Activated CD4-positive, CD25-positive, alpha-beta regulatory T cell treated with anti-CD3 and anti-CD28 coated beads, Interleukin-2, amount 50 U/mL, for 72 hours (primary cell): ENCODE measurements around the gene FRRS1L.

ENCODE experiments used
- DNase-seq: peaks from one replicate; pipeline ENCODE4 v3.0.0; 2021

FRRS1L gene

DNA sequence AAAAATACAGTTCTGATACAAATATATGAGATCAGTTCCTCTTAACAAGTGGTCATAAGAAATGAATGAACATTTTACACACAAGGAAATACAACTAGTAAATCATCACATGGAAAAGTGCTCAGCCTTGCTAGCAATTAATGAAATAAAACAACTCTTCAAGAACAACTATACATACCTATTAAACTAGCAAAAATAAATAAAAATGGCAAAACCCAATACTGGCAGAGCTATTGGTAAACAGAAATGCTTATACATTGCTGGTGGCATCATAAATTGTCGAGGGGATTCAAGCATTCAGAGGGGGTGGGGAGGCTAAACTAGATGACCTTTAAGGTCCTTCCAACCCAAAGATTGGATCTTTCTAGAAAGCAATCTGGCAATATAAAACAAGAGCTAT, 5.9 kb upstream of the FRRS1L start:
- no peak for DNase-seq

- no peak for DNase-seq
Measured at GRCh38 chr9:109171926-109172325, 4.9 kb upstream of the FRRS1L start.

DNA sequence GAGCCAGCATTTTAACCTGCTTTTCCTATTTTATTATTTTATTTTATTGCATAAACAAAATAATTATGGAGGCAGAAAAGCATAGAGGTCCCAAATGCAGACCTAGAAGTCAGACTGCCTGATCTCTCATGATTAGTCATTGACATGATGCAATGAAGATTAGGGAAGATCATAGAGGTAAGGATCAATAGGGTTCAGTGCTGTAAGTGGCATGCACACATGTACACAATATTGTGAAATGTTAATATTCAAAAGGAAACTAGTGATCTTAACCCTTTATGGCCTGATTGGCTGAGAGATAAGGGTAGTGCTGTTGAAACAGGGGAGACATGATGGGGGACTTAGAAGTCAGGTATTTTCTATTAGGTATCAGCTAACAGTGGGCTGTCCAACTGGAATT, 1.1 kb upstream of the FRRS1L start:
- DNase-seq, result no peak

GRCh38 chr9:109167716-109168115, 667 bp upstream of the FRRS1L start:
- DNase-seq, result no peak

DNA sequence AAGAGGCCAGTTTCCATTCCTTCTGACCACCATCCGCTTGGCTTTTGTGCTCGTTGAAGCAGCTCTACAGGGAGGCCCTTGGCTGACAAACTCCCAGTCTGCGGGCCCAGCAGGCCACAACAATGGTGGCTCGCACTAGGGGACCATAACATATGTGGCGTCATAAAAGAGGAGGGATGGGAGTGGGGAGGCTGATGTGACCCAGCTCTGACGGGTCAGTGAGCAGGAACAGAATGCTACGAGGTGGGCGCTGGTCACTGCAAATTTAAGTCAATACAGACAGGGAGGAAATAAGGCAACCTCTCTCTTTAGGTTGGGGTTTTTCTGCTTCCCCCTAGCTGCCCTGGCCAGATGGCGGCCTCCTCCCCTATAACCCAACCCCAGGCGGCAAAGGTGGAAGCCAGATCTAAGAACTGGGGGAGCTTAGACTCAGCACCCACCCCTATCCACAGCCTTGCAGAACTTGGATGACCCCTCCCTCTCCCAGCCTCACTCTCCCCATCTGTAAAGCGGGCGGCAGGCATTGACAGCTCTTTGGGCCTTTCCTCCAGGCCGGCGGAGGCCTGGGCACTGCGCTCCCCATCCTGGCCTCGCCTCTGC, 778 bp downstream of the FRRS1L start:
- no peak for DNase-seq

DNA sequence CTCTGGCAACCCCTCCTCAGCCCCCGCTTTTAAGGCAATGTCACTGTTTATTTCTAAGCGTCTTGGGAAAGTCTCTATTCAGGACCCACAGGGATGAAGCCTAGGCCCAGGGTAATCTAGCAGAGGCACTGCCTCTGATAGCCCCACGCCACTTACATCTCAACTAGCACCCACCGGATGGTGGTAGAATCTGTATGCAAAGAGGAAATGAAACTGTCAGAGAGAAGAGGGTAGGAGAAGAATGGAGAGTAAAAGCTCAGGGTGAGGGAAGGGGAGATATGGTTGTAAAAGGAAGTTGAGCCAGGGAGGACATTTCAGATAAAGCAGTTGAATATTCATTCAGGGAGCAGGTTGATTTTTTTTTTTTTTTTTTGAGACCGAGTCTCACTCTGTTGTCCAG, 3.0 kb downstream of the FRRS1L start:
- no peak for DNase-seq

DNA sequence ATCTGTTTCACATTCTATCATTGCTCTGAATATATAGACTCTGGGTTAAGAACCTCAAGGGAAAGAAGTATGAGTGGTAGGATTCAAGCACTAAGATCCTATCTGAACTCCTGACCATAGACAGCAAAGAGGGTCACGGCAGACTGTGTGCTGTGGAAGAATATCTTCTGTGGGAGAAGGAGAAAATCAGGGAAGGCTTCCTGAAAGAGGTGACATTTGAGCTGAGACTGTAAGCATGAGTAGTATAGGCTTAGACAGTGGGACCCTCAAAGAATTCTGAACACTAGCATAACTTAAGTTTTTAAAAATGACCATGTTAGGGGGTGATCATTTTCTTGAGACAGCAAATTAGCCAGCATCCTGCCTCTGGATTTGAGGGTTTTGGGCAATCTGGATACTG, 3.9 kb downstream of the FRRS1L start:
- DNase-seq, result no peak

- no peak for DNase-seq
Measured at GRCh38 chr9:109162677-109163076, 4.4 kb downstream of the FRRS1L start.

GRCh38 chr9:109161471-109161870, 5.6 kb downstream of the FRRS1L start:
- DNase-seq, result no peak

- DNase-seq, result no peak
Measured at GRCh38 chr9:109159583-109159982, 7.5 kb downstream of the FRRS1L start.

DNA sequence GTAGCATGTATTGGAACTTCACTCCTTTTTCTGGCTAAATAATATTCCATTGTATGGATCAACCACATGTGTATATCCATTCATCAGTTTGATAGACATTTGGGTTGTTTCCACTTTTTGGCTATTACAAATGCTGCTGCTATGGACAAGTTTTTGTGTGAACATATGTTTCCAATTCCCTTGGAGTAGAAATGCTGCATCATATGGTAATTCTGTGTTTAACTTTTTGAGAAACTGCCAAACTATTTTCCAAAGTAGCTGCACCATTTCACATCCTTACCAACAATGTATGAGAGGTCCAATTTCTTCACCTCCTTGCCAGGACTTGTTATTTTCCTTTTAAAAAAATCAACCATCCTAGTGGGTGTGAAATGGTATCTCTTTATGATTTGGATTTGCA, 8.4 kb downstream of the FRRS1L start:
- DNase-seq, result no peak

GRCh38 chr9:109156708-109157107, 10.3 kb downstream of the FRRS1L start:
- DNase-seq, result no peak

DNA sequence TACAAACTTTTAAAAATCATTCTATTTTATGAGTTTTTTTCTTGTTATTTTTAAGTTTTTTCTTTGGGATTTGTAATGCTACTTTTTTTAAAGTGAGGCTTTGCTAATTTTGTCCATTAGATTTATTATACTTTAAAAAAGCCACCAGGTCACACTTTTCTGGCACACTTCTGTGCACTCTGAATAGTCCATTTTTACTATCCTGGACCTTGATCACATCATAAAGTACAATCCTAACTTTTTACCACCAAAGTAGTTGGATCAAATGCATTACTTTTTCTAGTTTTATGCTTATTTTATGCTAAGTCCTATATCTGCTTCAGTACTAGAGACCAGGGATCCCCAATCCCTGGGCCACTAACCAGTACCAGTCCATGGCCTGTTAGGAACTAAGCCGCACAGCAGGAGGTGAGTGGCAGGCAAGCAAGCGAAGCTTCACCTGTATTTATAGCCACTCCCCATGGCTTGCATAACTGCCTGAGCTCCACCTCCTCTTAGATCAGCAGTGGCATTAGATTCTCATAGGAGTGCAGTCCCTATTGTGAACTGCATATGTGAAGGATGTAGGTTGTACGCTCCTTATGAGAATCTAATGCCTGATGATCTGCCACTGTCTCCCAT, 16.0 kb downstream of the FRRS1L start:
- DNase-seq, result no peak

DNA sequence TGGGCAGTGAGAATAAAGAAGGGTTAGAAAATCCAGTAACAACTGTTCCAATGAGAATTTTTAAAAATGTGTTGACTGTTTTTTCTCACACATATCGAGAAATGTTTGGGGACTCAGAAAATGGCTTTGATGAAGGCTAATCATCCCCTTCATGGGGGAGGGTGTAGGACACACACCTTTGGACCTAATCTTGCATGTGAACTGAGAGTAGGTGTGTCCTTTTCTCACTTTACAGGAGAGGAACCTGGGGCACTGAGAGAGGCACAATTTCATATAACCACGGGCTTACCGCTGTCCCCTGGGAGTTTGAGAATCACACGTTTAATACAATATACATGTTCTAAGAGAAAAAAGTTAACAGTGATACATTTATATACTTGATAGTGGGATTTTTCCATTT, 17.3 kb downstream of the FRRS1L start:
- no peak for DNase-seq

DNA sequence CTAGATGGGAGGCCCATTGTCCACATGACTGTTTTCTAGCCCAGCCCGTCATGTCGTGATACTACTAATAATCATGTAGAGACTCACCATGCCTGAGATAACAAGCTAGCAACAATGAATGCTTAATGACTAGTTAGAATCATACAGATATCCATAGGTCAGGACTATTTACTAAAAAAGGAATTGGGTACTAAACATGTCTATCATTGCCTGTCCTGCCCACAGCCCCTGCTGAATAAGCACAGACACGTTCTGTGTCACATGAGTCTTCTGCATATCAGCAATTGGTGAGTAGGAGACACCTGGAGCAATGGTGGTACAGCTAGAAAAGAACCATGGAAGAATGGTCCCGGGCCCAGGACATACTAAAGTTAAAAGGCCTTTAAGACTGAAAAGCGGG, 18.0 kb downstream of the FRRS1L start:
- no peak for DNase-seq

DNA sequence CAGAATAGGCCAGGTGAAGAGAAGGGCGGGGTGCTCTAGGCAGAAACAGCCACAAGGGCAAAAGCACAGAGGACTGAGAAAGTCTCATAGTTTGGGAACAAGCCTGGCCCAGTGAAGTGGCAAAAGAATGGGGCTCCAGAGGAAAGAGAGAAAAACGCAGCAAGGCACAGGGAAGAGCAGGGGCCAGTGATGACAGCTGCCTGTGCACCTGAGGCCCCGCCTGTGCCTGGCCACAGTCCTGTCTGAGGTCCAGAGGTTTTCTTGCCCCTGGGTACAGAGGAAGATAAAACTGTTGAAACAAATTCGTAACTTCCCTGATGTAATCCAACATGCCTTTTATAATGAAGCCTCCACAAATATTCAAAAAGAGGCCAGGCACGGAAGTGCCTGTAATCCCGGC, 22.0 kb downstream of the FRRS1L start:
- no peak for DNase-seq

DNA sequence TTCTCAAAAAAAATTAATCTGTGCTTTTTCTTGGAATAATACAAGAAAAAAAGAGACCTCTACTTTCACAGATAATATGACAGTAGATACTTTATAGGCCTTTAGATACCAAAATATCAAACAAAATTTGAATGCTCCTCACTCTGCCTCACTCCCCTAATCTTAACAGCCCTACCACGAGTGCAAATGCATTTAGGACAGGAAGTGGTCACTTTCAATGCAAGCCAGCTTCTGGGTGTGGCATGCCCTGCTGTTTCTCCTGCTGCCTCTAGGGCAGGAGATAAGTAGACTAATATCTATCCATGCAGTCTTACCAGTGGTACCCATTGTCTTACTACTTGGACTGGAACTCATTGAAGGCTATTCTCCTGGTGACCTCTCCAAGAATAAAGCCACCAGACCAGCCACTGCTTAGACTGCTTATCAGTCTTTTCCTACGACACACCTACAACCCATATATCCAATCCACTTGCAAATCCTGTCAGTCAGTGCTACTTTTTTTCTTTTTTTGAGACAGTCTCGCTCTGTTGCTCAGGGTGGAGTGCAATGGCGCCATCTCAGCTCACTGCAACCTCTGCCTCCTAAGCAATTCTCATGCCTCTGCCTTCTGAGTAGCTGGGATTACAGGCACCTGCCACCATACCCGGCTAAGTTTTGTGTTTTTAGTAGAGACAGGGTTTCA, 23.0 kb downstream of the FRRS1L start:
- no peak for DNase-seq

DNA sequence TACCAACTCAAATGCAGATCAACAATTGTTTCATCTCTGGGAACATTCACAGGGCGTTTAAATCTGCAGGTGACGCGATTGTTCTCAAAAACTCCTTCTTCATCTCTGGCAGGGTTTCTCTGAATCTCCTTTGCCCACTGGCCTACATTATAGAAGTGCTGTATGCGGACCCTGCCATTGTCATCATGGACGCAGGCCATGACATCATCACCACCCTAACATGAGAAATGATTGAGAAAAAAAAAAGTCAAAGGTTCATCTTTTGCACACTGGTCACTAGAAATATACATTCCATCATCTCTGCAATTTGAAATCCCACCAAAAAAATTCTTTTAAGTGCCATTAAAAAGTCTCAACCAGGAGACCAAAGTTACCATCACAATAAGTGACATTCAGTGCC, 25.7 kb downstream of the FRRS1L start:
- no peak for DNase-seq

DNA sequence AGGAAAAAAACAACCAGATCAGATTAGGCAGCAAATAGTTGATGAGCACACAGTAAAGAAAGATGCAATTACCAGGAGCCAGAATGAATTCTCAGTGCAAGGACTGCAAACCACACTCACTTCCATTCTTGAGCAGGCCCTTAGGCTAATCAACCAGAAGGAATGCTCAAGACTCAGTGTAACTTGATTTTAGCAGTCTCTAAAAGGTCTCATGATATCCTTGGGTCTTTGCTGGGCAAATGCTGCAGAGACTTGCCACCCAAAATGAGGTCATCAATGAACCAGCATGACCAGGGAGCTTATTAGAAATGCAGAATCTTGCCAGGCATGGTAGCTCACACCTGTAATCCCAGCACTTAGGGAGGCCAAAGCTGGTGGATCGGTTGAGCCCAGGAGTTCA, 27.2 kb downstream of the FRRS1L start:
- DNase-seq, result no peak

DNA sequence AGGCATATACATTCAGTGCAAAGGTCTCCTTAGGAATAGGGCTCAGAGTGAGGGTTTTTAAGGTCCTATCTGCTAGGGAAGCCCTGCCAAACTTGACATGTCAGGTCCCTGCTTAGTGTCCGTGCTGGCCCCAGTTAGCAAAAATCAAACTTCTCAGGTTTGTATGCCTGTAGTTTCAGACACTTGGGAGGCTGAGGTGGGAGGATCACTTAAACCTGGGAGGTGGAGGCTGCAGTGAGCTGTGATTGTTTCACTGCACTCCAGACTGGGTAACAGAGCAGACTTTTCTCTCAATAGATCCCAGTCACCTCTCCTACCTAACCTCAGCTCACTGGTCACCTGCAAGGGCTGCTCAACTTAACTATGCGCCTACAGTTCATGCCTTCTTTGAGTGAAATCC, 28.6 kb downstream of the FRRS1L start:
- DNase-seq, result no peak

GRCh38 chr9:109134167-109134578, 32.9 kb downstream of the FRRS1L start:
- no peak for DNase-seq

- no peak for DNase-seq
Measured at GRCh38 chr9:109133533-109133932, 33.5 kb downstream of the FRRS1L start.

- no peak for DNase-seq
Measured at GRCh38 chr9:109132567-109133021, 34.5 kb downstream of the FRRS1L start.

DNA sequence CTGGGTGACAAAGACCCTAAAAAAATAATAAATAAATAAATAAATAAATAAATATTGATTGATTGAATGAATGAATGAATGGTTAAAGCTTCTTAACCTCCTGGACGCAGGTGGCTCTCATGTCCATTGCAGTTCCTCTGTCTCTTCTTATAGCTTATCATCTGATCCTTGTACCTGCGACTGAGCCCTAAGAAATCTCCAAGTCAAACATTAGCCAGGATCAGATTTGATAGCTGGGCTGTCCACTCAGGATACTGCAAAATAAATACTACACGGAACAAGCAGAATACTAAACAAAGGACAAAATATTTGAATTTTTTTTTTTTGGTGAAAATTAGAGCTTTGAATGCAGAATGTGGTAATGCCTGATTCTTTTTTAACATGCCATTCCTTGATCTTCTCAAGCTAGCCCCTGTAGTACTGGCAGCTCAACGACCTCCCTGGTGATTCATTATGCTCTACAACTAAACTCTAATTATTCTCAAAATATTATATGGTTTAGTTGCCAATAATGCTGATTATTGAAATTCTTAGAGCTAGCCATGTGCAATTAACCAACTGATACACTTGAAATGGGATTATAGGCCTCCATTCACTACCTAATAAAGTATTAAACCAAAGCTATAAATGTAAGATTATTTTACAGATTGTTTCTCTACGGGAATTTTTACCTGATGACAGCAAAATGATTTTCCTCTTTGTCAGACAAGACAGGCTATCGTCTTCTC, 37.4 kb downstream of the FRRS1L start:
- no peak for DNase-seq
